PC-3 (cell line): ENCODE data around the gene CRNKL1. TPM values are rescaled to one million over a fixed set of nuclear protein-coding genes. Genes with fewer than 3 reads are reported as not detected.

Experiments used
- ATAC-seq: fragments of 200-7000 bp; cut with Tn5 transposase; 2 replicates; pipeline ENCODE4 v1.9.1; 2020; ENCODE audit warnings: mild to moderate bottlenecking, moderate library complexity
- BruUV-seq: library from RNA; stranded (reverse); fragments of 400-500 nt; replicated peaks from 2 replicates; lab custom pipeline; 2021; lab: Mats Ljungman, UMichigan
- CTCF ChIA-PET: fragments of 300-600 bp; sonication (Branson Sonifier 250); formaldehyde crosslinking; loops from one replicate; lab custom pipeline; 2022; ENCODE audit warnings: antibody characterized with exemption; lab: Charles Lee
- POLR2A ChIA-PET: fragments of 300-600 bp; sonication (Branson Sonifier 250); formaldehyde crosslinking; loops from one replicate; lab custom pipeline; 2022; ENCODE audit warnings: antibody characterized with exemption; ENCODE audit not compliant: unreplicated experiment; lab: Charles Lee
- DNase-seq: peaks from one replicate; pipeline ENCODE4 v3.0.0-alpha.2; 2015
- H2AFZ ChIP-seq: fragments of 300-600 bp; sonication (generic); 2 replicates; pipeline ENCODE4 v1.6.0; 2016; ENCODE audit warnings: antibody characterized with exemption, low read length
- H3F3A ChIP-seq: fragments of 300-600 bp; sonication (generic); one replicate; pipeline ENCODE4 v1.6.0; 2017; ENCODE audit warnings: antibody characterized with exemption, low read length, control low read depth, mild to moderate bottlenecking; ENCODE audit not compliant: unreplicated experiment
- H3K27ac ChIP-seq: fragments of 300-600 bp; sonication (generic); 2 replicates; pipeline ENCODE4 v1.5.1; 2016; ENCODE audit warnings: mild to moderate bottlenecking, low read length
- H3K27me3 ChIP-seq: fragments of 300-600 bp; sonication (generic); 2 replicates; pipeline ENCODE4 v1.6.1; 2016; ENCODE audit warnings: low read length, mixed read lengths
- H3K36me3 ChIP-seq: fragments of 300-600 bp; sonication (generic); 2 replicates; pipeline ENCODE4 v1.6.1; 2016; ENCODE audit warnings: low read depth, mixed run types, low read length, mixed read lengths
- H3K4me1 ChIP-seq: fragments of 300-600 bp; sonication (generic); 2 replicates; pipeline ENCODE4 v1.5.1; 2016; ENCODE audit warnings: low read length; ENCODE audit not compliant: insufficient read depth
- H3K4me2 ChIP-seq: fragments of 300-600 bp; sonication (generic); 2 replicates; pipeline ENCODE4 v1.6.0; 2016; ENCODE audit warnings: low read length
- H3K4me3 ChIP-seq: fragments of 300-600 bp; sonication (generic); 2 replicates; pipeline ENCODE4 v1.5.1; 2016; ENCODE audit warnings: mild to moderate bottlenecking, low read length, mixed read lengths
- H3K79me2 ChIP-seq: fragments of 300-600 bp; sonication (generic); 2 replicates; pipeline ENCODE4 v1.6.1; 2017; ENCODE audit warnings: low read length, mixed read lengths
- H3K9ac ChIP-seq: fragments of 300-600 bp; sonication (generic); 2 replicates; pipeline ENCODE4 v1.6.0; 2016; ENCODE audit warnings: mild to moderate bottlenecking, low read length
- H3K9me2 ChIP-seq: fragments of 300-600 bp; sonication (generic); replicated peaks from 2 replicates; pipeline ENCODE4 v1.6.1; 2016; ENCODE audit warnings: mixed run types, low read length, mixed read lengths
- H3K9me3 ChIP-seq: fragments of 300-600 bp; sonication (generic); 2 replicates; pipeline ENCODE4 v1.6.1; 2016; ENCODE audit warnings: low read length, mixed read lengths
- H4K20me1 ChIP-seq: fragments of 300-600 bp; sonication (generic); 2 replicates; pipeline ENCODE4 v1.6.1; 2016; ENCODE audit warnings: low read length, mixed read lengths
- EZH2 ChIP-seq: fragments of 300-600 bp; sonication (generic); IDR thresholded peaks from one replicate; pipeline ENCODE4 v1.6.1; 2017; ENCODE audit warnings: antibody characterized with exemption, mild to moderate bottlenecking, low read length; ENCODE audit not compliant: unreplicated experiment
- EZH2phosphoT487 ChIP-seq: fragments of 300-600 bp; sonication (generic); IDR thresholded peaks from 2 replicates; pipeline ENCODE4 v1.6.1; 2018; ENCODE audit warnings: mild to moderate bottlenecking, antibody characterized with exemption, low read length, borderline replicate concordance
- intact Hi-C: fragments of 100-400 bp; cut with micrococcal nuclease; formaldehyde crosslinking; loops from 2 replicates; pipeline ENCODE4 v1.9.0; 2023
- total RNA-seq: library from RNA; depleted of rRNA; stranded (reverse); fragments of >200 nt; gene quantifications from 2 replicates; pipeline ENCODE4 v1.2.3, GENCODE V29; 2014
- TF ChIP-seq, protein P1 (sequence below): fragments of 300-600 bp; sonication (generic); conservative IDR thresholded peaks from 2 replicates; pipeline ENCODE4 v1.5.1; 2017; ENCODE audit warnings: antibody characterized with exemption, low read depth, mild to moderate bottlenecking, low read length

The CRNKL1 gene
- total RNA-seq, 1 experiment from 2014 or later, result 22.5 TPM

DNA sequence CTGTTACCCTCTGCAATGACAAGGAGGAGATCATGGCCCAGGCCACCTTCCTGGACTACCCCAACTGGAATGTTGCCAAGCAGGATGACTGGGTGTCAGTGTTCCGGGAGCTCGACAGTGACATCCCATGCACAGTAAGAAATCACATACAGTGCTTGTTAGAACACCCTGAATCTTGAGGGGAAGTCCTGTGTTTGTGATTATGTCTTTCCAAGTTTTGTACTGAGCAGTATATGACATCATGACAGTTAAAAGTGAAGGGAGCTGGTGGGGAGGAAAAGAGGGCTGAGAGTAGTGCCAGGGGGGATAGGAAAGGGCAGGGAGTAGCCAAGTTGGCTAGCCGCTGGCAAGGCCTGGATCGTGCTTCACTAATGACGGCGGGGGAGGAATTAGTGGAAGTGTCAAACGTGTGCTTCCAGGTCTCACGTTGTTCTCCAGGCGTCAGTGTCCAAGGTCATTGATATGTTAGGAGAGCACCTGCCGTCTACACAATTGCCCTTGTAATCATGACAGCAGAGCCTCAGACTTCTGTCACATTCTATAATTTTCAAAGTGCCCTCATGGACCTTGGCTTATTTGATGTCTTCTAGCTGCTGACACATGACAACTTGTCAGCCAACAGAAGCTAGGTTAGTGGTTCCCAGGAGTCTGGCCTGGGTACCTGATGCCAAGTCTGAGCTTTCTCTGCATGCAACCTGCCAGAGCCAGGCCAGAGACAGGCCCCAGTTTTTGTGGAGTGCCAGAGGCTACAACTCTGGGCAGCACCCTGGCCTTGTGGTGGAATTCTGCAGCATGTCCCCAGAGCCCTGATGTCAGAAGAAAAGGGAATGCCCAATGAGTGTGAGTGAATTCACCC lies 18.8 kb upstream of the CRNKL1 start:
- Histone ChIP-seq H3K4me2 (no peak overlapping the region), H3K36me3 (no peaks in the 10 kb centered on the region), H3F3A (no peaks in the 10 kb centered on the region), H3K79me2 (no peaks in the 10 kb centered on the region), H3K9me3 (no peaks in the 10 kb centered on the region), H3K9ac (no peak overlapping the region), H3K27ac (no peak overlapping the region), H3K9me2 (no peaks in the 10 kb centered on the region), H2AFZ (no peak overlapping the region), H3K27me3 (peaks cover 28% of the 10 kb centered on the region), H3K4me1 (no peaks in the 10 kb centered on the region), H3K4me3 (no peak overlapping the region), H4K20me1 (no peaks in the 10 kb centered on the region)
- POLR2A ChIA-PET, result no interaction called here
- CTCF ChIA-PET, result no interaction called here
- no peak for ATAC-seq
- intact Hi-C loops, result no loop called here
- no peak for TF ChIP-seq EZH2
- TF ChIP-seq, protein P1, sequence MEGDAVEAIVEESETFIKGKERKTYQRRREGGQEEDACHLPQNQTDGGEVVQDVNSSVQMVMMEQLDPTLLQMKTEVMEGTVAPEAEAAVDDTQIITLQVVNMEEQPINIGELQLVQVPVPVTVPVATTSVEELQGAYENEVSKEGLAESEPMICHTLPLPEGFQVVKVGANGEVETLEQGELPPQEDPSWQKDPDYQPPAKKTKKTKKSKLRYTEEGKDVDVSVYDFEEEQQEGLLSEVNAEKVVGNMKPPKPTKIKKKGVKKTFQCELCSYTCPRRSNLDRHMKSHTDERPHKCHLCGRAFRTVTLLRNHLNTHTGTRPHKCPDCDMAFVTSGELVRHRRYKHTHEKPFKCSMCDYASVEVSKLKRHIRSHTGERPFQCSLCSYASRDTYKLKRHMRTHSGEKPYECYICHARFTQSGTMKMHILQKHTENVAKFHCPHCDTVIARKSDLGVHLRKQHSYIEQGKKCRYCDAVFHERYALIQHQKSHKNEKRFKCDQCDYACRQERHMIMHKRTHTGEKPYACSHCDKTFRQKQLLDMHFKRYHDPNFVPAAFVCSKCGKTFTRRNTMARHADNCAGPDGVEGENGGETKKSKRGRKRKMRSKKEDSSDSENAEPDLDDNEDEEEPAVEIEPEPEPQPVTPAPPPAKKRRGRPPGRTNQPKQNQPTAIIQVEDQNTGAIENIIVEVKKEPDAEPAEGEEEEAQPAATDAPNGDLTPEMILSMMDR, result no peak
- no peak for TF ChIP-seq EZH2phosphoT487
- no peak for DNase-seq
- BruUV-seq, result no TSS peak

DNA sequence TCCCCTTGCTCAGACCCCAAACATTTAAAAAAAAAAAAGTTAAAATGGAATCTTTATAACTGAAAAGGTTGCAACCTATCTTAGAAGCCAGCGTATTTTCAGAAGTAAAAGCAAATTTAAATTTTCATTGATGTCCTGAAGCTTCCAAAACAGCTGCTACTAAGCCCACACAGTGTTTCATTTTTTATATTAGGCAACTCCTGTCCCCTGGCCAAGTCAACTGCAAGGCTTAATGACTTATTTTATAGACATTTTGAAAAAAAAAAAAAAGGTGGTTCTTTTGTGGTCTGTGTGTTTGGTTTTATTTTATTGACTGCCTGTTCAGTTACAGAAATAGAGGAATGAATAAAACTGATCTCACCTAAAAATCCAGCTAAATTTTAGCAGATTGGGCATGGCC lies 13.1 kb upstream of the CRNKL1 start:
- H3K4me1 ChIP-seq, result no peaks in the 10 kb centered on the region
- peaks cover 40% of the 10 kb centered on the region for H3K27me3 ChIP-seq
- no peaks in the 10 kb centered on the region for H3K36me3 ChIP-seq
- no peaks in the 10 kb centered on the region for H3K9me3 ChIP-seq
- TF ChIP-seq EZH2phosphoT487 (no peak), EZH2 (no peak)
- TF ChIP-seq, protein P1, result no peak
- no peaks in the 10 kb centered on the region for H3K9me2 ChIP-seq
- DNase-seq (no peak), ATAC-seq (no peak)
- H2AFZ ChIP-seq, result no peak overlapping the region
- intact Hi-C loops, result no loop called here
- CTCF ChIA-PET, result no interaction called here
- H4K20me1 ChIP-seq, result no peaks in the 10 kb centered on the region
- H3K4me2 ChIP-seq, result no peak overlapping the region
- no peaks in the 10 kb centered on the region for H3F3A ChIP-seq
- BruUV-seq, result no TSS peak
- no peaks in the 10 kb centered on the region for H3K79me2 ChIP-seq
- no peak overlapping the region for H3K9ac ChIP-seq
- POLR2A ChIA-PET, result no interaction called here
- H3K27ac ChIP-seq, result no peak overlapping the region
- no peak overlapping the region for H3K4me3 ChIP-seq
